ENCODE measurements around the gene LRRC47.

DNA sequence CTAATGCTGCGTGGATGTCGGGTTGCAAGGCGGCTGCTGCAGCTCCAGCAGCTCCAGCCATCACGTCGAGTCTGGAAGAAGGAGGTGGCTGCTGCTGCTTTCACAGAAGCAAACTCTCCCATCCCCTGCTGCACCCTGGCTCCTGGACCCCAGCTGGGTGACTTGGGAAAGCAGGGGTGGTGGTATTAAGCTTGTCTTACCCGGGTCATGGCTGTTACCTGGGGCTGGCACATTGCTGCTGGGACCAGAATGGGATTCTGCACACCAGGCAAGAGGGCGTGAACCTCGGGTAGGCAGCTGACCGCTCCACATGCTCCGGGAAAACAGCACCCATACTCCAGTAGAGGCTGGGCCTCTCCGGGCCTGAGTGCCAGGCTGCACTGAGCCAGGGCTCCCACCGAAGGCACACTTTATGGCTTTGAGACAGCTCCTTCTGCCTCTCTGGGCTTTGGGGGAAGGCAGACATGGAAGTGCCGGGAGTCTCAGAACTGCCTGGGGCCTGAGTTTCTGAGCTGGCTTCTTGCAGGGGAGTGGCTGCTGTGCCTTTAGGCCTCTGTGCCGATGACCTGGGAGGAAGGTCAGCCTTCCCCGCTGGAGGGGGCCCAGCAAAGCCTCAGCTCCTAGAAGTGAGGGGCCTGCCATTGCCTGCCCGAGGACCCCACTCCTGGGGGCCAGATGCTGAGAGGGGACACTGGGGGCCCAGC, 22.6 kb downstream of the LRRC47 start:
- TF ChIP-seq, protein P1, sequence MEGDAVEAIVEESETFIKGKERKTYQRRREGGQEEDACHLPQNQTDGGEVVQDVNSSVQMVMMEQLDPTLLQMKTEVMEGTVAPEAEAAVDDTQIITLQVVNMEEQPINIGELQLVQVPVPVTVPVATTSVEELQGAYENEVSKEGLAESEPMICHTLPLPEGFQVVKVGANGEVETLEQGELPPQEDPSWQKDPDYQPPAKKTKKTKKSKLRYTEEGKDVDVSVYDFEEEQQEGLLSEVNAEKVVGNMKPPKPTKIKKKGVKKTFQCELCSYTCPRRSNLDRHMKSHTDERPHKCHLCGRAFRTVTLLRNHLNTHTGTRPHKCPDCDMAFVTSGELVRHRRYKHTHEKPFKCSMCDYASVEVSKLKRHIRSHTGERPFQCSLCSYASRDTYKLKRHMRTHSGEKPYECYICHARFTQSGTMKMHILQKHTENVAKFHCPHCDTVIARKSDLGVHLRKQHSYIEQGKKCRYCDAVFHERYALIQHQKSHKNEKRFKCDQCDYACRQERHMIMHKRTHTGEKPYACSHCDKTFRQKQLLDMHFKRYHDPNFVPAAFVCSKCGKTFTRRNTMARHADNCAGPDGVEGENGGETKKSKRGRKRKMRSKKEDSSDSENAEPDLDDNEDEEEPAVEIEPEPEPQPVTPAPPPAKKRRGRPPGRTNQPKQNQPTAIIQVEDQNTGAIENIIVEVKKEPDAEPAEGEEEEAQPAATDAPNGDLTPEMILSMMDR (IDR thresholded peaks at IDR 0.05), result no peak
- no peak for TF ChIP-seq POLR2AphosphoS5 (IDR thresholded peaks at IDR 0.05)
